IPS-18c (cell line): ENCODE data around the gene HK1.
"Not testable (repeated sequence)": the region's sequence is repeated elsewhere in the genome, so short reads cannot be mapped to it uniquely, and the experiment has no call there.

Experiments used
- H3K4me3 ChIP-seq: 2 replicates; pipeline ENCODE4 v1.7.0; 2013; ENCODE audit warnings: low read depth, mild to moderate bottlenecking, low read length, moderate library complexity; ENCODE audit not compliant: insufficient read depth
- H3K9me3 ChIP-seq: one replicate; pipeline ENCODE4 v1.6.1; 2013; ENCODE audit warnings: mild to moderate bottlenecking, low read length, moderate library complexity; ENCODE audit not compliant: control insufficient read depth, insufficient read depth

Gene HK1

DNA sequence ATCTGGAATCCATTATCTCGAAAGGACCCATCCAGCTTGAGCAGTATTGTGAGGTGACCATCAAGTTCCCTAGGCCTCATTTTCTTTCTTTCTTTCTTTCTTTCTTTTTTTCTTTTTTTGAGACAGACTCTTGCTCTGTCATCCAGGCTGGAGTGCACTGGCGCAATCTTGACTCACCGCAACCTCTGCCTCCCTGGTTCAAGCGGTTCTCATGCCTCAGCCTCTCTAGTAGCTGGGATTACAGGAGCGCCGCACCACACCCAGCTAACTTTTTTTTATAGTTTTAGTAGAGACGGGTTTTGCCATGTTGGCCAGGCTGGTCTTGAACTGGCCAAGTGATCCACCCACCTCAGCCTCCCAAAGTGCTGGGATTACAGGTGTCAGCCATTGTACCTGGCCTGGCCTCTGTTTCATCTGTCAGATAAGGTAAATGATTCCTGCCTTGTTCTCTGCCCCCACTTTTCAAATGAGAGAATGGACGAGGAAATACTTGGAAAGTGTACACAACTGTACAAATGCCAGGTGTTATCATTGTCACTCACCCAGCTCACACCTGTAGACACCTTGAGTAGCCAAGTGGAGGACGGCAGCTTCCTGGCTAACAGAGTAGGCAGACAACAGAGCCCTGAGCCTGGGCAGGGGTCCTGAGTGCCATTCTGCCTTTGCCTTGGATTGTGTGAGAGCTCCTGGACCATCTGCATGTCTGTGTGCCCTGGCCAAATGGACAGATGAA is 54.1 kb downstream of the HK1 start:
- H3K4me3 ChIP-seq: no peak overlapping the region
- no peaks in the 10 kb centered on the region for H3K9me3 ChIP-seq

DNA sequence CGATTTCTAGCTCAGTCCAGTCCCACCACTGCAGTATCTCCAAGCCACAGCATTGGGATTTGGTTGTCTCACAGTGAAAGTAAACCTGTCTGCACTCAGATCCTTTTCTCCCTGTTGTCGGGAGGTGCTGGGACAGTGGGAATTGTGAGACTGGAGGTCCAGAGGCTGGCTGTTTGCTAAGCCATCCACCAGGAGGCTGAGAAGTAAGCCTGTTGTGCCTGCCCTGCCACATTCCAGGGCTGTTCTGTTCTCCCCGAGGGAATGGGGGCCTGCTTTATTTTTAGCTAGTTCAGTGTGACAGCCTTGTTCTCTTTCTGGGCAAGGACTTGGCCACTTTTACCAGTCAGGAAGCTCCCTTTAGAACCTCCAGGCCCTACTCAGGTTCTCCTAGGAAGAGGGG is 54.9 kb downstream of the HK1 start:
- no peaks in the 10 kb centered on the region for H3K9me3 ChIP-seq
- no peak overlapping the region; the same call in 1 of the 2 replicates for H3K4me3 ChIP-seq

DNA sequence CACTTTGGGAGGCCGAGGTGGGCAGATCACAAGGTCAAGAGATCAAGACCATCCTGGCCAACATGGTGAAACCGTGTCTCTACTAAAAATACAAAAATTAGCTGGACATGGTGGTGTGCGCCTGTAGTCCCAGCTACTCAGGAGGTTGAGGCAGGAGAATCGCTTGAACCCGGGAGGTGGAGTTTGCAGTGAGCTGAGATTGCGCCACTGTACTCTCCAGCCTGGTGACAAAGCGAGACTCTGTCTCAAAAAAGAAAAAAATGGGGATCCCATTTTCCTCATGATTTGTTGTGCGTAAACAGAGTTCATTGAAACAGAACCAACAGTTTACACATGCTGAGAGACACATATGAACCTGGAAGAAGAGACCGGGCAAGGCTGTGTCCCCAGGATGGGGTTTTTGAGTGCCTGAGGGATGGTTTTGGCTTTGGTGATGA is 55.6 kb downstream of the HK1 start:
- H3K4me3 ChIP-seq, H3K9me3 ChIP-seq: not testable (repeated sequence)

DNA sequence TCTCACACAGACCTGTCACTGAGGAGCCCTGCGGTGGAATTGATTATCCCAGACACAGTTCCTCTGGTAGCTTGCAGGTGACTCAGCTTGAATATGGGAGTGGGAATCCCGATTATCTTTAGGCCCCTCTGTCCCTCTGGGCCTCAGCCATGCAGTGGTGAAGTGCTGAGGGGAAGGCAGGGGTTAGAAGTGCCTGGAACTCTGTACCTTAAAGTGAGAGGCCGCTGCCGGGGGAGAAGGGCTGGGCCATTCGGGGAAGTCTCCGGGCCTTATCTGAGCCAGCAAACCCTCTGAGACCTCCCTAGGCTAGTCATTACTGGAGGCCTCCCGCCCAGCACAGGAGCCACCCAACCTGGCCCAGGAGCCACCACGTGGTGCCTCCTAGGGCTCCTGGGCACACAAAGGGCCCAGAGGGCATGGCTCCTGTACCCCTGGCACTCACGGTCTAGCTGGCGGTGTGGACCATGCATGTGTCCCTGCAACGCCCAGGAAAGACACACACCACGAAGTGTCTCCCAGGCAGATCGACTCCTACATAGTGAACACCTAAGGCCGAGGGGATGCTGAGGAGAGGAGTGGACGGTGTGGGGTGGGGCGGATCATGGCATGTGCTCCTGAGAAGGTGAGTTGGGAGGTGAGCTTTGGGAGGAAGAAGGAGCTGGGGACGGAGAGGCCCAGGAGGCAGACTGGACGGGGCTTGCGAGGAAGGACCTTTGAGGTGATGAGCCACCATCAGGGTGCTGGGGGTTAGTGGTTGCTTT is 56.2 kb downstream of the HK1 start:
- no peaks in the 10 kb centered on the region for H3K9me3 ChIP-seq
- H3K4me3 ChIP-seq: no peak overlapping the region

DNA sequence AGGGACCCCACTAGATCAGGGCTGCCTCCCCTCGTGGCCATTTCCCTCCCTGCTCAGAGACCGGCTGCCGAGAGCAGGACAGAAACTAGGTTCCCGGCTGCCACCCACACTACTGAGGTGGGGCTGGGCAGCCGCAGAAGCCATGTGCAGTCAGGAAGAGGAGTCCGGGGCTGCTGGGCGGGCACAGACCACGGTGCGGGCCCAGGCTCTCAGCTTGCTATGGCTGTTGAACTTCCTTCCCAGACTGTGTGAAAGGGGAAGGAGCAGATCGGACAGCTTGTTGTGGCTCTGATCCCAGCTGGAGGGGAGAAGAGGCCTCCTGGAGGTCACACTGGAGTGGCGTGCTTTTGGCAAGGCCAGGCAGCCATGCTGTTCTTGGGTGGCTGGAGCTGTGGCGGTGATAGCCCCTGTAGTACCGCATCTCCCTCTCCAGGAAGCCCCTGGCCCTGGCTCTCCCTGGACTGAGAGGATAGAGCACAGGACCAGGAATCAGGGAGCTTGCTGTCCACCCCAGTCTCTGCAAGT is 56.8 kb downstream of the HK1 start:
- H3K4me3 ChIP-seq: no peak overlapping the region
- H3K9me3 ChIP-seq: no peaks in the 10 kb centered on the region

DNA sequence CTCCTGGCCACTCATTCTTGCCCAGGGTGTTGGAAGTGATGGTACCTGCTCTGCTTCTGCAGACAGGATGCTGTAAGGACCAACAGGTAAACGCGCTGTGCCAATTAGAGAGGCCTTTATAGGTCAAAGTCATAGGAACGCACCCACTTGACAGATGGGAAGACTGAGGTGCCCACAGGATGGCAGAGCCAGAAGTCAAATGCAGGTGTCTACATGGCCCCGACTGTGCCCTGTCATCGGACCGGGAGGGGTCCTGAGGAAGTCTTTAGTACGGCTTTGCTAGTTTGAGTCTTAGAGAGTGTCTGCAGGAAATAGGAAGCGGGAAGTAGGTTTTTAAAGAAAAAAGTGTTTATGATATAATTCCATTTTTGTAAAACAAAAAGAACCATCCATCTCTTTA is 57.3 kb downstream of the HK1 start:
- Histone ChIP-seq H3K4me3 (no peak overlapping the region), H3K9me3 (no peaks in the 10 kb centered on the region)

DNA sequence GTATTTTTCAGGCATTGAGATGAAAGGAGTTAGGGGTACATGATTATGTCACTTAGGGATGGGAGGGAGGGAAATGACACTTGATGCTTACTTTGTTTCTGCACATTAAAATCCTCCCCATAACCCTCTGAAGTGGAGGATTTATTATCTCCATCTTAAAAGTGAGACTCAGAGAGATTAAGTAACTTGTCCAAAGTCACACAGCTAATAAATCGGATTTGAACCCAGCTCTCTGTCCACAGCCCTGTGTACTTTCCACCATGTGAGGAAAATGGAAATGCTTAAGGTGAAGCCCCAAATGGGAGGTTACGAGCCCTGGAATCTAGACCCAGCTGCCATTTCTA is 58.6 kb downstream of the HK1 start:
- Histone ChIP-seq H3K4me3 (no peak overlapping the region), H3K9me3 (no peaks in the 10 kb centered on the region)

DNA sequence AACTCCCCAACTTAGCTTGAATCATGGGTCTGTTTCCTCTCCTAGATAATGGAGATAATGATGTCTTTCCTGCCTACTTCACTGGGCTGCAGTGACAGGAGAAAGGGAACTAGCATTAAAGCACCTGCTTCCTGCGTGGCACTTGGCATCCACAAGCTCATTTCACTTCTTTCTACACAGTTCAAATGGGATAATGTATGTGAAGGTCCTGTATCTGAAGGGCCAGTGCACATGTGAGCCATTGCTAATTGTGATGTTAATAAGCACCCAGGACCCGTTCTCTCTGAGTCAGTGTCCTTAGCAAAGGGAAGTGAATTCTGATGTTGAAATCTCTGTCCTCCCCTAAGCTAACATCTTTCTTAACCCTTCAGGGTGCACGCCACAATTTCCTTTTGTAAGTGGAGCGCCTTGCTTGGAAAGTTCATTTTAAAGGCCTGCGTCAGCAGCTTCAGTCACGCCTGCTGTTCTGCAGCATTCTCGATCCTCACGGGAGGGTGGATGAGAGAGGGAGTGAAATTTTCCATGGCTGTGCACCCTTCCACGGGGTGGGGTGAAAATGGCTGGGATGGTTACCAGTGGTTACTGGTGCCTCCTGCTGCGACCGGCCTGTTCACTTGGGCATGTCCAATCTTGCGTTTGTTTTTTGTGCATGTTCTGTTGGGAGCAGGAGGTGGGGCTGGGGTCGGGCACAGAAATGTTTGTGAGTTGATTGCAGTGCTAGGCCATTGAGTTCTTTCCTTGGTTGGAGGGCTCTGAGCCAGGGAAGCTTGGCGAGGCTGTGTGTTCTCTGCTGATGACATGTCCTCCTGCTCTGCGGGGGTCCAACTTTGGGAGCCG is 59.2 kb downstream of the HK1 start:
- Histone ChIP-seq H3K4me3 (peak overlapping the region; percentile 25; the same call in 1 of the 2 replicates), H3K9me3 (no peaks in the 10 kb centered on the region)

DNA sequence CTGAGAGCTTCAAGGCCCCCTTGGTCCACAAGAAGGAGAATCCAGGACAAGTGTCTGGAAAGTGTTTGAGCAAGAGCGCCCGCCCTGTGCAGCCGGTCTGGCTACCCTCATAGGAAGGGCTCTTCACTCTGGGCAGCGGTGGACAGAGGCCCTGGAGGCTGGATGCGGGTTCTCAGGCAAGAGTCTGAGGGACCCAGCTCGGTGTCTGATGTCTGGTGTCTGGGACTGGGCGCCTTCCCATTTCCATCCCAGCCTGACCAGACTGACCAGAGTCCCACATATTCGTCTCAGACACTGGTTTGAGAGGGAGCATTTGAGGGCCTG is 59.8 kb downstream of the HK1 start:
- H3K9me3 ChIP-seq: no peaks in the 10 kb centered on the region
- peak overlapping the region; percentile 25; the same call in 1 of the 2 replicates for H3K4me3 ChIP-seq

DNA sequence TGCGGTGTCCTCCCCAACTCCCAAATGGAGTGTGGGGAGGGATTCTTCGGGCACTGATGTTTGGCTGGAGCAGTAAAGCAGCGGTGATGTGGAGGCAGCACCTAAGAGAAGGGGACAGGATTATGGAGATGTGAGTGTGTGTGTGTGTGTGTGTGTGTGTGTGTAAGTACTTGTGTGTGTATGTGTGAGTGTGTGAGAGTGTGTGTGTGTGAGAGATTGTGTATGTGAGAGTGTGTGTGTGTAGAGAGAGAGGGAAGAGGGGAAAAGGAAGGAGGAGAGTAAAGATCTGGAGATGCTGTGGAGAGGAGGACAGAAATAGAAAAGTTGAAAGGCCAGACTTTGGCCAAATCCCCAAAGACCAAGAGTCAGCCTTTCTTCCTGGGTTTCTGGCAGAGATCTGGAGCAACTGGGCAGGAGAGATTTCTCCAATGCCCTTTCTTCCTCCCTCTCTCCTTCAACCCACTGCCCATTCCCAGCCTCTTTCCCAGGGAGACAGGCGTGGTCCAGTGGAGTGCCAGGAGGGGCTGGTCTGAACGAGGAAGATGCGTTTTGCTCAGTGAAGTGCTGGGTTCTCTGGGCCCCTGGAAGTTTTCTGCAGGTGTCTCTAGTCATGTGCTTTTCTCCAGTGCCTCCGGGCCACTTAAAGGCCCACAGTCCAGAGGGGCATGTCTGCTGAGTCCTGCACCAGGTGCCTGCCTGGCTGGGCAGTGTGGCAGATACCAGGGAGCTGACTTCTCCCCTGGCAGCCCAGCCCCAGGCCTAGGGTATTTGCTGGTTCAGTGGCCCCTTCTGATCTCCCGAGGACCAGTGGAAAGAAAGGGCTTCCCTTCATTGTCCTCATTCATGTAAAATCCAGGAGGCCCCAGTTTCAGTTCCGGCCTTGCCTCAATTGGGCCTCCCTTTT is 60.5 kb downstream of the HK1 start:
- Histone ChIP-seq H3K9me3 (no peaks in the 10 kb centered on the region), H3K4me3 (no peak overlapping the region; the same call in 1 of the 2 replicates)

DNA sequence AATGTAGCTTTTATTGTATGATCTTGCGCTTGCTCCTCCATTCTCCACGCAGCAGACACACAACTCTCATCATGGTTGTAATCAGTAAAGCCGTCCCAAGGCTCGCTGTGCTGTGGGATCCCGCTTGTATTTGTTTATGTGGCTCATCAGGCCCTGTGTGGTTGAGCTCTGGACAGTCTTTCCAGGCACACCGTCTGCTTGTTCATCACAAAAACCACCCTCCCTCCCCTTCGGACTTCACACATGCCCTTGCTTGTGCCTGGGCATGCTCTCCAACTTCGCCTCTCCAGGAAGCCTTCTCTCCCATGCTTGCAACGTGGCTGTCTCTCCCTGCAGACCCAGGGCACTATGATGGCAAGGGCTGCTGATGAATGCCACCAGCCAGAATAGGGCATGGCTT is 62.4 kb downstream of the HK1 start:
- no peak overlapping the region for H3K4me3 ChIP-seq
- H3K9me3 ChIP-seq: no peaks in the 10 kb centered on the region

DNA sequence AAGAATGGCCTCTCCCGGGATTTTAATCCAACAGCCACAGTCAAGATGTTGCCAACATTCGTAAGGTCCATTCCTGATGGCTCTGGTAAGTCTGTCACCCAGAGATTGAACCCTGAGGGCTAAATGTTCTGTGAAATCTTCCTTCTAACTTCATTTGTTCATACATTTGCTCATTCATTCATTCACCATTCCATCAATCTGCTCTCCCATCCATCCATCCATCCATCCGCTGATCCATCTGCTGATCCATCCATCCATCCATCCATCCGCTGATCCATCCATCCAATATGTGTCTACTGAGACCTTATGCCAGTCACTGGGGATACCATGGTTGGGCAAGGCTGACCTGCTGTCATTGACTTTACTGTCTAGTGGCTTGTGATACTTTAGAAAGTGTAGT is 65.6 kb downstream of the HK1 start:
- Histone ChIP-seq H3K9me3 (no peaks in the 10 kb centered on the region), H3K4me3 (no peak overlapping the region)

DNA sequence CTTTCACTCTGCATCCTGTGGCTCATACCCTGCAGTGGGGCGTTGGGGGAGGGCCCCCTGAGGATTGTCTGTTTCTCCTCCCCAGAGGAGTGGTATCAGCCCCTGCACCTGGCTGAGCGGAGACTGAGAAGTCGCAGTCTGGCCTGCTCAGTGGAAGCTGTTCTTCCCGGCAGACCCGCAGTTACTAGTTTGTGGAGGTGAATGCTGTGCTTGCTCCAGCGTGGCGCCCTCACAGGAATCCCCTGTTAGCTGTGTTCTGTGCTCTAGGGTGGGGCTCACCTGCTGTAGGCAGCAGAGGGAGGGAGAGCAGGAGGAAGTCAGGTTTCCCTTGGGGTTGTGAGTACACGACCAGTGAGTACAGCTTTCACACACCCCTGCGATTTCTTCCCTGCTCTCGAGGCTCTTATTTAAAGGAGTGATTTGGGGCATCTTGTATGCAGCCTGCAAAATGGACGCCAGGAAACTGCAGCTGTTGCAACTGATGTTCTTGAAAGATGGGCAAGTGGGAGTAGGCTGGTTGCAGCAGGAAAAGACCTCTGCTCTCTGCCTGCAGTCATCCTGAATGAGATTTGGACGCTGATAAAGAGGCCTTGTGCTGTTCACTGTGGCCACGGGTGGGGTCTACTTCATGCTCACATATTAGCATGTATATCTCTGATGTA is 66.4 kb downstream of the HK1 start:
- Histone ChIP-seq H3K4me3 (no peak overlapping the region), H3K9me3 (no peaks in the 10 kb centered on the region)

DNA sequence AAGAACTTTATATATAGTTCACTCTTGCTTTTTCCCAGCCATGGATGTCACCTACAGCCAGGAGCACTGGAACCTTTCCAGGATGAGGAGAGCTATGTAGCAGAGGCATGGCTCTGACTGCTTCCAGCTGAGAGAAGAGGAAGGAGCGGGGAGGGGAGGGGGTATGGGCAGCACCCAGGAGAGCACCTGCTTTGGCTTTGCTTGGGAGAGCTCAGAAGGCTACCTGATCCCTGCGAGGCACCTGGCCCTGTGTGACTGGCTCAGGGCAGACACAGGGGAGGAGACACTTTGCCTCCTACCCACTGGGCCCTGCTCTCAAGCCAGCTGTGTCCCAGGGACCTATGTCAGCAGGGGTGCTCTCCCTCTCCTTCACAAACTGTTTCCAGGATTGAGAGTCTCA is 67.1 kb downstream of the HK1 start:
- H3K4me3 ChIP-seq: no peak overlapping the region

DNA sequence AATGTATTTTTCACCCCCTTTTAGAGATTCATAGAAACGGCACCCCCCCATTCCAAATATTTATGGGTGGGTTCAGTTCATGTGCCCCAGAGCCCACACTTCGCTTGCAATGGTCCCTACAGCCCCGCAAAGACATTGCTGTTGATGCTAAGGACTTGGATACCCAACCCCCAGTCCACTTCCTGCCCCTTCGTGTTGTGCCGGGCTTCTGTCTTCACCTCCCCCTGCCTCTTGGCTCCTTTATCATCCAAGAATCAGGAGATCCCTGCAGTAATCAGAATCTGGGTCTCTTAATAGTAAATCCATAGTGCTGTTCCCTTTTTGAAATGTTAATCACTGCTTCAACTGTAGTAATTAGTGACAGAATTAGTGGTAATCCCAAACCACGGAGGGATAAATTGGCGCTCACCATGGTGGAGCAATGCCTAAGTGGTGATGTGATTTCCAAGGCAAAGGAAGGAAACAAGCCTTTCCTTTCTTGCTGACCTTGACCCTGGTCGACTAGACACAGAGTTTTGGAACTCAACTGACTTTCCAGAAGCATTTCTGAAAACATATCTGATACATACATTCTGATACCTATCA is 67.7 kb downstream of the HK1 start:
- no peak overlapping the region for H3K4me3 ChIP-seq
- H3K9me3 ChIP-seq: no peaks in the 10 kb centered on the region

More for the DNA sequence above, 67.1 kb downstream of the HK1 start:
- no peaks in the 10 kb centered on the region for H3K9me3 ChIP-seq

DNA sequence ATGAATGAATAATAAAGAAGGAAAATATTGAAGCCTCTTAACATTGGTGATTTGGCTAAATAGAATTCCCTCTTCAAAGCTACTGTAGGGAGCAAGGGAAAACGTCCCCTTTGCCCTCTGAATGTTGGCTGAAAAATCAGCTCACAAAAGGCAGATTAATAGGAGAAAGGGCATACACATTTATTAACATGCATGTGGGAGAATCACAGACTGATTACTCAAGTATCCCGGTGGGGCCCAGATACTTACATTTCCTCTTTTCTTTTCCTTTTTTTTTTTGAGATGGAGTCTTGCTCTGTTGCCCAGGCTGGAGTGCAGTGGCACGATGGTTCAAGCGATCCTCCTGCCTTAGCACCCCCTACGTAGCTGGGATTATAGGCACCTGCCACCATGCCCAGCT is 68.5 kb downstream of the HK1 start:
- H3K9me3 ChIP-seq: no peaks in the 10 kb centered on the region
- H3K4me3 ChIP-seq: no peak overlapping the region
